OCI-LY3 (cell line): ENCODE results near the gene VWA3B.

Experiments used
- H2AFZ ChIP-seq: fragments of 200-600, 300-600 bp; shearing (Covaris generic); 2 replicates; pipeline ENCODE4 v1.6.0; 2014; ENCODE audit warnings: antibody characterized with exemption, low read depth, low read length
- H3K27ac ChIP-seq: fragments of 200-600, 300-600 bp; sonication (generic); 2 replicates; pipeline ENCODE4 v1.5.1; 2014; ENCODE audit warnings: mild to moderate bottlenecking, low read length, moderate library complexity, mixed read lengths
- H3K27me3 ChIP-seq: fragments of 200-600, 300-600 bp; sonication (generic); 2 replicates; pipeline ENCODE4 v1.6.1; 2014; ENCODE audit warnings: low read depth, low read length, mixed read lengths
- H3K36me3 ChIP-seq: fragments of 200-600, 300-600 bp; sonication (generic); replicated peaks from 2 replicates; pipeline ENCODE3; 2014; ENCODE audit warnings: low read depth, low read length, mixed read lengths
- H3K4me1 ChIP-seq: fragments of 300-600, 200-600 bp; sonication (generic); 2 replicates; pipeline ENCODE4 v1.6.1; 2014; ENCODE audit warnings: low read length, mixed read lengths
- H3K4me2 ChIP-seq: fragments of 200-600, 300-600 bp; sonication (generic); 2 replicates; pipeline ENCODE4 v1.6.1; 2014; ENCODE audit warnings: low read length, mixed read lengths
- H3K4me3 ChIP-seq: fragments of 300-600, 200-600 bp; sonication (generic); 2 replicates; pipeline ENCODE4 v1.5.1; 2014; ENCODE audit warnings: antibody characterized with exemption, mild to moderate bottlenecking, low read length, moderate library complexity
- H3K79me2 ChIP-seq: fragments of 300-600, 200-600 bp; shearing (Covaris generic); 2 replicates; pipeline ENCODE4 v1.6.1; 2014; ENCODE audit warnings: mild to moderate bottlenecking, low read length, mixed read lengths
- H3K9ac ChIP-seq: fragments of 300-600, 200-600 bp; shearing (Covaris generic); 2 replicates; pipeline ENCODE4 v1.6.0; 2014; ENCODE audit warnings: mild to moderate bottlenecking, low read length, moderate library complexity
- H3K9me3 ChIP-seq: fragments of 200-600, 300-600 bp; shearing (Covaris generic); 2 replicates; pipeline ENCODE4 v1.6.1; 2014; ENCODE audit warnings: low read length, mixed read lengths; ENCODE audit not compliant: insufficient read depth
- H4K20me1 ChIP-seq: fragments of 200-600, 300-600 bp; sonication (generic); 2 replicates; pipeline ENCODE4 v1.6.1; 2016; ENCODE audit warnings: low read length, mixed read lengths; ENCODE audit not compliant: insufficient read depth
- CTCF ChIP-seq: fragments of 200-600, 300-600 bp; sonication (generic); IDR thresholded peaks from 2 replicates; pipeline ENCODE4 v1.5.1; 2014; ENCODE audit warnings: antibody characterized with exemption, low read length, low read depth
- EZH2phosphoT487 ChIP-seq: fragments of 200-600 bp; shearing (Covaris generic); IDR thresholded peaks from 2 replicates; pipeline ENCODE4 v1.6.1; 2018; ENCODE audit warnings: antibody characterized with exemption, mixed run types, low read depth

VWA3B gene

GRCh38 chr2:98329549-98329948 lies 242.6 kb downstream of the VWA3B start:
- Histone ChIP-seq H3K79me2 (no peaks in the 10 kb centered on the region), H2AFZ (no peak overlapping the region), H3K27ac (no peak overlapping the region), H3K4me1 (no peaks in the 10 kb centered on the region), H3K27me3 (0 out of 2 replicates have a peak, but pooled peaks cover under 1% of the 10 kb centered on the region), H3K36me3 (no peaks in the 10 kb centered on the region), H3K4me3 (no peak overlapping the region), H4K20me1 (no peaks in the 10 kb centered on the region), H3K4me2 (no peak overlapping the region), H3K9ac (no peak overlapping the region), H3K9me3 (no peaks in the 10 kb centered on the region)
- TF ChIP-seq CTCF: no peak
- no peak for TF ChIP-seq EZH2phosphoT487

- Histone ChIP-seq H4K20me1 (no peaks in the 10 kb centered on the region), H2AFZ (no peak overlapping the region), H3K79me2 (no peaks in the 10 kb centered on the region), H3K36me3 (no peaks in the 10 kb centered on the region), H3K27me3 (peaks cover 5% of the 10 kb centered on the region; the same call in 1 of the 2 replicates), H3K9ac (no peak overlapping the region), H3K4me1 (no peaks in the 10 kb centered on the region), H3K4me3 (no peak overlapping the region), H3K4me2 (no peak overlapping the region), H3K27ac (no peak overlapping the region), H3K9me3 (no peaks in the 10 kb centered on the region)
- no peak for TF ChIP-seq CTCF
Observed at GRCh38 chr2:98332989-98333388, 246.0 kb downstream of the VWA3B start.

GRCh38 chr2:98333922-98334321 lies 247.0 kb downstream of the VWA3B start:
- Histone ChIP-seq H3K9ac (no peak overlapping the region), H3K9me3 (no peaks in the 10 kb centered on the region), H3K79me2 (no peaks in the 10 kb centered on the region), H4K20me1 (no peaks in the 10 kb centered on the region), H3K4me3 (no peak overlapping the region), H2AFZ (no peak overlapping the region), H3K4me2 (no peak overlapping the region), H3K27ac (no peak overlapping the region), H3K4me1 (no peaks in the 10 kb centered on the region), H3K27me3 (peaks cover 5% of the 10 kb centered on the region; the same call in 1 of the 2 replicates), H3K36me3 (no peaks in the 10 kb centered on the region)
- TF ChIP-seq CTCF (no peak), EZH2phosphoT487 (no peak)

- TF ChIP-seq EZH2phosphoT487 (no peak), CTCF (no peak)
- no peaks in the 10 kb centered on the region for H3K79me2 ChIP-seq
- no peak overlapping the region for H3K27ac ChIP-seq
- H3K4me3 ChIP-seq: no peak overlapping the region
- H3K9me3 ChIP-seq: no peaks in the 10 kb centered on the region
- no peak overlapping the region for H3K4me2 ChIP-seq
- H3K27me3 ChIP-seq: peaks cover 5% of the 10 kb centered on the region; the same call in 1 of the 2 replicates
- H3K36me3 ChIP-seq: no peaks in the 10 kb centered on the region
- H3K4me1 ChIP-seq: no peaks in the 10 kb centered on the region
- no peaks in the 10 kb centered on the region for H4K20me1 ChIP-seq
- H3K9ac ChIP-seq: no peak overlapping the region
- no peak overlapping the region for H2AFZ ChIP-seq
Observed at GRCh38 chr2:98334439-98335078, 247.6 kb downstream of the VWA3B start.
